Measurements from ENCODE around the gene RPL13.

- TF ChIP-seq, protein P1, sequence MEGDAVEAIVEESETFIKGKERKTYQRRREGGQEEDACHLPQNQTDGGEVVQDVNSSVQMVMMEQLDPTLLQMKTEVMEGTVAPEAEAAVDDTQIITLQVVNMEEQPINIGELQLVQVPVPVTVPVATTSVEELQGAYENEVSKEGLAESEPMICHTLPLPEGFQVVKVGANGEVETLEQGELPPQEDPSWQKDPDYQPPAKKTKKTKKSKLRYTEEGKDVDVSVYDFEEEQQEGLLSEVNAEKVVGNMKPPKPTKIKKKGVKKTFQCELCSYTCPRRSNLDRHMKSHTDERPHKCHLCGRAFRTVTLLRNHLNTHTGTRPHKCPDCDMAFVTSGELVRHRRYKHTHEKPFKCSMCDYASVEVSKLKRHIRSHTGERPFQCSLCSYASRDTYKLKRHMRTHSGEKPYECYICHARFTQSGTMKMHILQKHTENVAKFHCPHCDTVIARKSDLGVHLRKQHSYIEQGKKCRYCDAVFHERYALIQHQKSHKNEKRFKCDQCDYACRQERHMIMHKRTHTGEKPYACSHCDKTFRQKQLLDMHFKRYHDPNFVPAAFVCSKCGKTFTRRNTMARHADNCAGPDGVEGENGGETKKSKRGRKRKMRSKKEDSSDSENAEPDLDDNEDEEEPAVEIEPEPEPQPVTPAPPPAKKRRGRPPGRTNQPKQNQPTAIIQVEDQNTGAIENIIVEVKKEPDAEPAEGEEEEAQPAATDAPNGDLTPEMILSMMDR (IDR thresholded peaks at IDR 0.05) = no peak
- TF ChIP-seq POLR2A (IDR thresholded peaks at IDR 0.05) = no peak
- no peak for TF ChIP-seq POLR2AphosphoS5 (IDR thresholded peaks at IDR 0.05)
Observed at GRCh38 chr16:89547860-89548259, 12.6 kb upstream of the RPL13 start.
